Inflammatory macrophage treated with lipopolysaccharide for 1 hour (primary cell): ENCODE results near the gene ASCL1.

Experiments used
- DNase-seq, 2 donors: peaks; one replicate each; pipeline ENCODE4 v3.0.0-alpha.2; 2020 to 2022

Gene ASCL1

GRCh38 chr12:102957339-102958050 is at the start of gene ASCL1:
Gene ASCL1, plus strand, starts transcription at chr12:102957674. Its CDS starts 571 bp downstream, at chr12:102958245.
- no peak for DNase-seq

DNA sequence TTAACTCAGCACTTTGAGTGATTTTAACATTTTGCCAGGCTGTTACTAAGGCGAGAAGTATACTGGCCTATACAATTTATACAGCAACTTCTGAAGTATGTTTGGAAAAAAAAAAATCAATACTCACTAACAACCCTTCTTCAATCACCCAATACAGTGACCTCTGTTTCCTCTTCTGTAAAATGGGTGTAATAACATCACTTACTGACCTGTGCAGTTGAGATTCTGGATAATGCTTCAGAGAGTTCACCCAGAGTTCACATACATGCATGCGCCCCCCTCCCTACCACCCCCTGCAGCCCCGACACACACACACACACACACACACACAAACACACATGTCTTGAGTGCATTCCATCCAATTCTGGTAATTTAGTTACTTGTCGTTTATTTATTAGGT is 49.6 kb upstream of the ASCL1 start:
- no peak for DNase-seq

- DNase-seq = no peak
These were observed 47.3 kb upstream of the ASCL1 start for GRCh38 chr12:102910137-102910536.

- no peak for DNase-seq
These were observed 46.7 kb upstream of the ASCL1 start for GRCh38 chr12:102910792-102911191.

- DNase-seq = no peak
These were observed 46.2 kb upstream of the ASCL1 start for GRCh38 chr12:102911320-102911719.

- DNase-seq = no peak
These were observed 45.2 kb upstream of the ASCL1 start for GRCh38 chr12:102912258-102912657.

GRCh38 chr12:102913453-102914226 is 43.8 kb upstream of the ASCL1 start:
- DNase-seq = no peak

DNA sequence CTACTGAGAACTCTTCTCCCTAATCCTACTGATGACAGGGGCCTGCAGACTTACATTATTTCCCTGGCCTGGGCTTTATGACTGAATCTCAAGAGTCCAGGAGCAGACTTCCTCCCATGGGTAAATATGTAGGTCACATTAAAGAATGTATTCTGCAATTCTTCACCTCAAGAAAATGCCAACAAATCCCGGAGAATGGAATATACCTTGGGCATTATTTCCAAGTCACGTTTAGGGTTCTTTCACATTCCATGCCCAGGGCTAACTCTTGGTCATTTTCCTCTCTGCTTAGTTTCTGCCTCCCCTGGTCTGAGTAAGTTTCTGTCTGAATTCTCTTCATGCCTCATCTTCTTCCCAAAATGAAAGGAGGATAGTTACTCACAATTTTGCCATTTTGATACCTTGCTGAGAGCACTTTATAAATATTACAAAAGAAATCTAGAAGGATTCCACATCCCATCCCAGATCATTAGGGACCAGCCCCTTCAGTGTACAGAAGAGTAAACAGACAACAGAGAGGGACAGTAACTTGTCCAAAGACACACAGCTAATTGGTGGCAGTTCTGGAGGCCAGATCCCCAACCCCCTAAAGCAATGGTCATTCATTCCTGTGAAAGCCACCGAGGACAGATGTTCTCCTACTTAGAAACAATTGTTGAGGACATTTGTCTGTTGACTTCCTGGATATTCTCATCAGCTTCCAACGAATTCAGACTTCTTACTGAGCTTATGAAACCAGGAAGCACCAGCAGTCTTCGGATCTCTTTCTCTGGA is 41.0 kb upstream of the ASCL1 start:
- no peak for DNase-seq

DNA sequence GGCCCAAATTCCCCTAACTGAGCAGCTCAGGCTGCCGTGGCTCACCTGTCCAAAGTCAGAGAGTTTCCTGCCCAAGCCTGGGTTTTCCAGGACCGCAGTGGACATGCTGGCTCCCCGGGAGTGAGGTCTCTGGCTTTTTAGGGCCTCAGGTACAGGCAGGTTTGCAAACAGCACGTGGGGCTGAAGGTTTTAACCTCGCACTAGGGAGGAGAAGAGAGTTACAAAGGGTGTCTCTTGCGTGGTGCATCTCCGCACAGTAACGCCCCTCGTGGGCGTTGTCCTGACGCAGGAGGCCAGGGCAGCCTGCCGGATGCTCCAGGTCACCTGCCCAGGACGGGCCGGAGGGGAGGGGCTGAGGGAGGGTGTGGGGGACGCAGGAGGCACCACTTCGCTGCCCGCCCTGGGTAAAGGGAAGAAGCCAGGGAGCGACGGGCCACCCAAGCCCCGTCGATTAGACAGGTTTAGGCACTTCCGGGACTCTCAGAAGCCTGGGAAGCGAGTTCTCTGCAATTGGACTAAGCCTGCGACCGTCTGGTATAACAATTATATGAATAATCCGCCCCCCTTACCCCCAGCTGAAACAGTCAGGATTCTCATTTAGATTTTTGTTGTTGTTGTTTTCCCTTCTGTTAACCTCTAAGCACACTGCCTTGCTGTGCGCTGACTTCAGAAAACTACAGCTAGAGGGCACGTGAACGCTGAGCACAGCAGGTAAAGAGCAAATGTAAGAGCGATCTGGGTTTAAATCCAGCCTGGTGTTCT is 40.3 kb upstream of the ASCL1 start, which contains the start of gene PAH:
Gene PAH (minus strand): TSS at position 219 of the 762 bp plus-strand sequence. CDS start 114 bp downstream, at position 105.
- no peak for DNase-seq

- DNase-seq = no peak
These were observed 38.6 kb upstream of the ASCL1 start for GRCh38 chr12:102918840-102919239.

- DNase-seq = no peak
These were observed 37.2 kb upstream of the ASCL1 start for GRCh38 chr12:102920271-102920670.

DNA sequence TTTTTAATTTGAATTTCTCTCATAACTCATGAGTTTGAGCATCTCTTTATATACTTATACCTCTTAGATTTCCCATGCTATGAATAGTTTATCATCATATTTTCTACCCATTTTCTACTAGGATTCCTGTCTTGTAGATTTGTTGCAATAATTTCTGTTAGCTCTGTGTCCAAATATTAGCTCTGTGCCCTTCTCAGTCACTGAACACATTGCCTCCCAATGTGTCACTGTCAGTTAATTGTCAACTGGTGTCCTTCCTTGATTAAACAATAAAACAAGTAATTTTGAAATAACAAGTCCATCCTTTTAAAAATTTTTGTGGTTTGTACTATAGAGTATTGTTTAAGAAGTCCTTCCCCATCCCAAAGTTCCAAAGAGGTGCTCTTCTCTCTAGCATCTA is 36.2 kb upstream of the ASCL1 start:
- DNase-seq = no peak

DNA sequence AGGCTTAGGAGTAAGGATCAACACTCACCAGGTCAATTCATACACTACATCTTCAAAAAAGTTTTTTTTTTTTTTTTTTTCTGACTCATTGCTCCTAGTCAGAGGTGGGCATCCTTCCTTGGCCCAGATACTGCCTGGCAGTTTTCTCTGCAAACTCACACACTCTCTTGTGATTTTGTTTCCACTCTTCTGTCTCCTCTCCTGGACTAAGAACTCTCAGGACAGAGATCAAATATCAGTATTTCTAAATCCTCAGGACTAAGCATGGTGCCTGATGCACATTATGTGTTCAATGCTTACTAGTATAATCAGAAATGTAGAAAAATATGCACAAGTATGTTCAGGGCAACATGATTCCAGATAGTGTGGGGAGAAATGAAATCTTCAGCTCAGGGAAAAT is 30.3 kb upstream of the ASCL1 start:
- DNase-seq = no peak

- no peak for DNase-seq
These were observed 24.3 kb upstream of the ASCL1 start for GRCh38 chr12:102933168-102933567.

- DNase-seq = no peak
These were observed 18.4 kb upstream of the ASCL1 start for GRCh38 chr12:102939059-102939458.

DNA sequence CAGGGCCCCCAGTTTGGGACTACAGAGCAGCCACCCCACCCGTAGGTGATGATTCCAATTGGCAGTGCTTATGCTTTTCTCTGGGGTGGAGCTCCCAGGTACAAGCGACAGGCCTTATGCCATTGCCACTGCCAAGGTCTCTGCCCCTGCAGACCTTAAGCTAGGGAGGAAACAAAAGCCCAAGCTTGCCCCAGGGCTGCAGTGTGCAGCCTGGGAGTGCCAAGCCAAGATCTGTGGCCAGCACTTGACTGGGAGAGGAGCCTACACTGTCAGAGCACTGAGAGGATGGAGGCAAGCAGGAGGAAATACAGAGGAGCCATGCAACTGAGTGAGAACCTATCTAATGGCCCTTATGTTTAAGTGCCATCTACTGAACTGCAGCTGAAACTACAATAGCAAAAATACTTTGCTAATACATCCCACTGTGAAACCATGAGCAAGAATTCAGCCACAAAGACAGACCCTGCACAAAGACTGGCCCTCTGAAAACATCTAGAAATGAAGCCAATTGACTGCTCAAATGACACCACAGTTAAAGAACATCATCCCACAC is 17.7 kb upstream of the ASCL1 start:
- no peak for DNase-seq

GRCh38 chr12:102946042-102946441 is 11.4 kb upstream of the ASCL1 start:
- no peak for DNase-seq

DNA sequence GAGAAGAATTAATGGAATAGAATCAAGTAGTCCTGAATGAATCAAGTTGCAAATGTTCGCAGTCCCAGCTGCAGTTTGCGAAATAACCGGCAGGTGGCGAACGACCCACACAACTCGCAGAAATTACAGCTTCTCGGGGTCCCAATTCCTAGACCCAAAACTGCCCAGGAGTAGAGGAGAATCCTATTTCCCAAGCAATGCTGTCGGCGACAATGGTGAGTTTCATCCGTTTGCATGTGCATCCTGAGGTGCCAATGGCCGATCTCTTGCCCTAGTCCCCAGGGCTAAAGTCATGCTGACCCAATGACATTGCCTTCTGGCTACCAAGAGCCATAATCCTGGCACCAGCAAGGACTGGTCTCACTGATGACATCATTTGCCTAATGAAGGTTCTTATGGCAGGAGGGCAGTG is 8.5 kb upstream of the ASCL1 start:
- DNase-seq = peak in 1 of 2 donors; percentile 44

GRCh38 chr12:102950107-102950949 is 7.1 kb upstream of the ASCL1 start:
- no peak for DNase-seq

GRCh38 chr12:102950950-102951619 is 6.4 kb upstream of the ASCL1 start:
- no peak for DNase-seq

GRCh38 chr12:102951841-102952240 is 5.6 kb upstream of the ASCL1 start:
- no peak for DNase-seq
